Left lung (tissue), 10 donors: ENCODE data around the gene PTCHD4. TPM values are rescaled to one million over a fixed set of nuclear protein-coding genes. Genes with fewer than 3 reads are reported as not detected.

ENCODE experiments used
- ATAC-seq: fragments of 200-7000 bp; cut with Tn5 transposase; one replicate; pipeline ENCODE4 v1.9.1; 2020; ENCODE audit warnings: moderate library complexity
- DNase-seq, 4 donors: peaks; one replicate each; pipeline ENCODE4 v3.0.0-alpha.2; 2013 to 2020
- H3K27ac ChIP-seq, 2 donors: fragments of 200-600 bp; sonication (generic) in 1 of 2; one replicate each; pipeline versions ENCODE4 v1.5.0 to v1.8.0; 2020 to 2021
- H3K27me3 ChIP-seq, 2 donors: fragments of 200-600 bp; sonication (generic) in 1 of 2; one replicate each; pipeline versions ENCODE4 v1.5.0 to v1.8.0; 2020 to 2021
- H3K36me3 ChIP-seq, 2 donors: fragments of 200-600 bp; sonication (generic) in 1 of 2; one replicate each; pipeline versions ENCODE4 v1.5.0 to v1.8.0; 2020 to 2021
- H3K4me1 ChIP-seq, 2 donors: fragments of 200-600 bp; one replicate each; pipeline ENCODE4 v1.8.0; 2021
- H3K4me3 ChIP-seq, 2 donors: fragments of 200-600 bp; sonication (generic) in 1 of 2; one replicate each; pipeline versions ENCODE4 v1.5.0 to v1.8.0; 2020 to 2021; ENCODE audit warnings: mild to moderate bottlenecking in 1 of 2
- H3K9me3 ChIP-seq, 2 donors: fragments of 200-600 bp; sonication (generic) in 1 of 2; one replicate each; pipeline versions ENCODE4 v1.5.0 to v1.8.0; 2020 to 2021
- CTCF ChIP-seq, 2 donors: fragments of 200-600 bp; sonication (generic) in 1 of 2; IDR thresholded peaks; one replicate each; pipeline versions ENCODE4 v1.5.0 to v1.8.0; 2021; ENCODE audit warnings: antibody characterized with exemption in 2 of 2
- intact Hi-C, 2 donors: fragments of 100-400 bp; cut with DNase I; formaldehyde crosslinking; loops; one replicate each; pipeline versions ENCODE4 v1.11.2 to v1.14.2; 2022
- polyA plus RNA-seq, 6 donors: library from polyadenylated mRNA; unstranded; fragments of 120-200 nt; gene quantifications; one replicate each; pipeline ENCODE4 v1.2.1, GENCODE V29; 2013; ENCODE audit not compliant: insufficient read length in 6 of 6
- total RNA-seq, 2 donors: library from RNA; stranded (reverse); fragmentation: NEBNext Ultra II Directional; extraction: Animal tissue kit (Norgen Biotek cat#: 25700); gene quantifications; one replicate each; pipeline ENCODE4 v1.2.1, GENCODE V29; 2021
- donor health status: DM: no; HTN: yes; CAD: no.
- donor health status: DM: no; HTN: no; CAD: no.

PTCHD4 gene
- total and polyA plus RNA-seq, 8 donors, result 0.27 to 5.0 (median 0.41) TPM

- intact Hi-C loops, result no loop called here
- DNase-seq, result no peak
- Histone ChIP-seq H3K27ac (no peak overlapping the region), H3K4me1 (no peaks in the 10 kb centered on the region), H3K27me3 (no peaks in the 10 kb centered on the region), H3K9me3 (peaks cover 0 to 2% of the 10 kb centered on the region in 2 donors), H3K4me3 (no peak overlapping the region), H3K36me3 (no peaks in the 10 kb centered on the region)
- no peak for TF ChIP-seq CTCF (IDR thresholded peaks at IDR 0.05)
- ATAC-seq, result no peak
Observed at GRCh38 chr6:48087448-48087847, 23.5 kb downstream of the PTCHD4 start.

- DNase-seq (no peak), ATAC-seq (no peak)
- Histone ChIP-seq H3K27ac (no peak overlapping the region), H3K4me1 (no peaks in the 10 kb centered on the region), H3K9me3 (peaks cover 0 to 2% of the 10 kb centered on the region in 2 donors), H3K4me3 (no peak overlapping the region), H3K36me3 (no peaks in the 10 kb centered on the region), H3K27me3 (no peaks in the 10 kb centered on the region)
- intact Hi-C loops, result no loop called here
- TF ChIP-seq CTCF (IDR thresholded peaks at IDR 0.05), result no peak
Observed at GRCh38 chr6:48086187-48086586, 24.8 kb downstream of the PTCHD4 start.

GRCh38 chr6:48085131-48085741 lies 25.8 kb downstream of the PTCHD4 start:
- no peaks in the 10 kb centered on the region for H3K36me3 ChIP-seq
- H3K4me1 ChIP-seq, result no peaks in the 10 kb centered on the region
- no peak for TF ChIP-seq CTCF (IDR thresholded peaks at IDR 0.05)
- H3K27ac ChIP-seq, result no peak overlapping the region
- intact Hi-C loops, result no loop called here
- DNase-seq (no peak), ATAC-seq (no peak)
- peaks cover 0 to 2% of the 10 kb centered on the region in 2 donors for H3K9me3 ChIP-seq
- H3K4me3 ChIP-seq, result no peak overlapping the region
- no peaks in the 10 kb centered on the region for H3K27me3 ChIP-seq

- no peaks in the 10 kb centered on the region for H3K4me1 ChIP-seq
- no peak overlapping the region for H3K27ac ChIP-seq
- peaks cover 0 to 2% of the 10 kb centered on the region in 2 donors for H3K9me3 ChIP-seq
- no peaks in the 10 kb centered on the region for H3K27me3 ChIP-seq
- ATAC-seq, result no peak
- no peak for DNase-seq
- intact Hi-C loops, result no loop called here
- no peaks in the 10 kb centered on the region for H3K36me3 ChIP-seq
- no peak overlapping the region for H3K4me3 ChIP-seq
- no peak for TF ChIP-seq CTCF (IDR thresholded peaks at IDR 0.05)
Observed at GRCh38 chr6:48084201-48084600, 26.8 kb downstream of the PTCHD4 start.

- no peak overlapping the region for H3K27ac ChIP-seq
- peaks cover 0 to 5% of the 10 kb centered on the region in 2 donors for H3K9me3 ChIP-seq
- intact Hi-C loops, result no loop called here
- no peaks in the 10 kb centered on the region for H3K27me3 ChIP-seq
- TF ChIP-seq CTCF (IDR thresholded peaks at IDR 0.05), result no peak
- no peaks in the 10 kb centered on the region for H3K4me1 ChIP-seq
- DNase-seq, result no peak
- ATAC-seq, result no peak
- no peaks in the 10 kb centered on the region for H3K36me3 ChIP-seq
- H3K4me3 ChIP-seq, result no peak overlapping the region
Observed at GRCh38 chr6:48080227-48081009, 30.6 kb downstream of the PTCHD4 start.
